Mesenchymal stem cell (in vitro differentiated cells and primary cell): ENCODE measurements around the gene NPY2R.

Experiments
- DNase-seq: peaks from one replicate; pipeline ENCODE4 v3.0.0-alpha.2; 2013
- H2AFZ ChIP-seq: one replicate; pipeline ENCODE4 v1.6.1; 2013; ENCODE audit warnings: low read depth, mild to moderate bottlenecking, control low read depth, inconsistent platforms, low read length, moderate library complexity
- H2AK5ac ChIP-seq: 2 replicates; pipeline ENCODE4 v1.6.1; 2013; ENCODE audit warnings: low read length, moderate library complexity, mild to moderate bottlenecking, inconsistent platforms; ENCODE audit not compliant: severe bottlenecking
- H2BK120ac ChIP-seq: one replicate; pipeline ENCODE4 v1.6.1; 2013; ENCODE audit warnings: low read depth, mild to moderate bottlenecking, inconsistent platforms, low read length, moderate library complexity
- H2BK12ac ChIP-seq, 2 experiments: one replicate each; pipeline ENCODE4 v1.6.1; 2013; ENCODE audit warnings: inconsistent platforms in 2 of 2, low read length in 2 of 2, mild to moderate bottlenecking in 2 of 2, moderate library complexity in 2 of 2, control low read depth in 1 of 2
- H2BK15ac ChIP-seq: one replicate; pipeline ENCODE4 v1.6.1; 2013; ENCODE audit warnings: mild to moderate bottlenecking, low read depth, inconsistent platforms; ENCODE audit not compliant: poor library complexity, severe bottlenecking
- H2BK5ac ChIP-seq: 2 replicates; pipeline ENCODE4 v1.6.1; 2013; ENCODE audit warnings: low read depth, mild to moderate bottlenecking, low read length, control low read depth, inconsistent platforms; ENCODE audit not compliant: poor library complexity, severe bottlenecking
- H3K14ac ChIP-seq, 2 experiments: one replicate each; pipeline ENCODE4 v1.6.1; 2013; ENCODE audit warnings: inconsistent platforms in 2 of 2, low read length in 2 of 2, control low read depth in 1 of 2, mild to moderate bottlenecking in 1 of 2, moderate library complexity in 1 of 2
- H3K18ac ChIP-seq, 2 experiments: one replicate each; pipeline ENCODE4 v1.6.1; 2013; ENCODE audit warnings: inconsistent platforms in 2 of 2, low read length in 2 of 2, control low read depth in 1 of 2, low read depth in 1 of 2, mild to moderate bottlenecking in 1 of 2
- H3K23ac ChIP-seq, 2 experiments: one replicate each; pipeline ENCODE4 v1.6.1; 2013; ENCODE audit warnings: inconsistent platforms in 2 of 2, low read length in 2 of 2, mild to moderate bottlenecking in 2 of 2, moderate library complexity in 2 of 2, control low read depth in 1 of 2
- H3K27ac ChIP-seq: 2 replicates; pipeline ENCODE4 v1.5.1; 2013; ENCODE audit warnings: mild to moderate bottlenecking, moderate library complexity, low read length, control low read depth, inconsistent platforms; ENCODE audit not compliant: poor library complexity, severe bottlenecking
- H3K27me3 ChIP-seq, 2 experiments: 2 replicates each; pipeline versions ENCODE4 v1.6.1 to v1.7.0; 2013; ENCODE audit warnings: low read length in 2 of 2, mild to moderate bottlenecking in 2 of 2, moderate library complexity in 2 of 2, control low read depth in 1 of 2, inconsistent platforms in 1 of 2; ENCODE audit not compliant: control insufficient read depth in 1 of 2, insufficient read depth in 1 of 2
- H3K36me3 ChIP-seq, 2 experiments: 2 replicates each; pipeline versions ENCODE4 v1.6.1 to v1.7.0; 2013; ENCODE audit warnings: low read length in 2 of 2, control low read depth in 1 of 2, inconsistent platforms in 1 of 2, low read depth in 1 of 2, mild to moderate bottlenecking in 1 of 2; ENCODE audit not compliant: insufficient read depth in 2 of 2, control insufficient read depth in 1 of 2
- H3K4ac ChIP-seq, 2 experiments: one replicate each; pipeline ENCODE4 v1.6.1; 2013; ENCODE audit warnings: inconsistent platforms in 2 of 2, low read length in 2 of 2, mild to moderate bottlenecking in 2 of 2, moderate library complexity in 2 of 2, control low read depth in 1 of 2, low read depth in 1 of 2
- H3K4me1 ChIP-seq: 2 replicates; pipeline ENCODE4 v1.6.1; 2013; ENCODE audit warnings: low read depth, low read length, control low read depth; ENCODE audit not compliant: control insufficient read depth, insufficient read depth
- H3K4me2 ChIP-seq: 2 replicates; pipeline ENCODE4 v1.6.1; 2013; ENCODE audit warnings: low read length, mild to moderate bottlenecking, inconsistent platforms; ENCODE audit not compliant: poor library complexity, severe bottlenecking
- H3K4me3 ChIP-seq, 2 experiments: 2 replicates each; pipeline versions ENCODE4 v1.5.1 to v1.7.0; 2013; ENCODE audit warnings: low read length in 2 of 2, mild to moderate bottlenecking in 2 of 2, control low read depth in 1 of 2, low read depth in 1 of 2; ENCODE audit not compliant: insufficient read depth in 1 of 2
- H3K79me1 ChIP-seq: replicated peaks from 2 replicates; pipeline ENCODE4 v1.6.1; 2013; ENCODE audit warnings: mild to moderate bottlenecking, control low read depth, low read length, inconsistent platforms; ENCODE audit not compliant: poor library complexity, severe bottlenecking
- H3K9ac ChIP-seq: 2 replicates; pipeline ENCODE4 v1.7.0; 2013; ENCODE audit warnings: mild to moderate bottlenecking, low read length, moderate library complexity
- H3K9me3 ChIP-seq: 2 replicates; pipeline ENCODE4 v1.7.0; 2013; ENCODE audit warnings: mild to moderate bottlenecking, low read length; ENCODE audit not compliant: control insufficient read depth
- H4K8ac ChIP-seq: one replicate; pipeline ENCODE4 v1.6.1; 2013; ENCODE audit warnings: inconsistent platforms, mild to moderate bottlenecking, low read length, moderate library complexity
- H4K91ac ChIP-seq: one replicate; pipeline ENCODE4 v1.6.1; 2013; ENCODE audit warnings: mild to moderate bottlenecking, low read length, inconsistent platforms
- WGBS: methylation state at CpG from one replicate; pipeline ENCODE4 v1.1.7; 2013; ENCODE audit warnings: mixed read lengths; 5-methylcytosine and 5-hydroxymethylcytosine counted together

NPY2R gene

DNA sequence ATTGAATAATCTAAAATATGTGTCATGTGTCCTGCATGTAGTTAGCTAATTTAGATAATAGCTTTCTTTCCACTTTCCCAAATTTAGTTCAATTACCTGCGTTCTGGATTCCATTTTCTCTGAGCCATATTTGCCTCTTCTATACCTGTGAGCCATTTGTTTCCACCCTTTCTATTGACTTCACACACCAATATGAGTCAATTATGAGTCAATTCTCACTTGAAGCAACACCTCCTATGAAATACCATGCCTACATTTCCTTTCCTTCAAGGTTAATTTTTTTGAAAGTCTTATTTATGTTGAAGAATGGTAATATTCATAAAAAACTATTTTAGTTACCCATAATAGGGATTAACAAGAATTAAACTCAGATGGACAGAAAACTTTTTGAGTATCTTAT, 25.8 kb downstream of the NPY2R start:
- Histone ChIP-seq H4K8ac (no peak overlapping the region), H3K36me3 (no peaks in the 10 kb centered on the region), H3K9me3 (no peaks in the 10 kb centered on the region), H3K4me1 (no peaks in the 10 kb centered on the region), H3K27ac (no peak overlapping the region), H3K27me3 (no peaks in the 10 kb centered on the region), H3K23ac (no peak overlapping the region), H2BK120ac (no peak overlapping the region), H2BK5ac (no peak overlapping the region), H2AK5ac (no peak overlapping the region), H3K9ac (no peak overlapping the region), H3K14ac (no peak overlapping the region), H4K91ac (no peak overlapping the region), H3K4ac (no peak overlapping the region), H2AFZ (no peak overlapping the region), H3K79me1 (no peaks in the 10 kb centered on the region), H2BK15ac (no peak overlapping the region), H2BK12ac (no peak overlapping the region), H3K4me3 (no peak overlapping the region), H3K4me2 (no peak overlapping the region), H3K18ac (no peak overlapping the region)
- WGBS: 74% methylated on average over 1 of the region's 1 CpG
- DNase-seq: no peak

DNA sequence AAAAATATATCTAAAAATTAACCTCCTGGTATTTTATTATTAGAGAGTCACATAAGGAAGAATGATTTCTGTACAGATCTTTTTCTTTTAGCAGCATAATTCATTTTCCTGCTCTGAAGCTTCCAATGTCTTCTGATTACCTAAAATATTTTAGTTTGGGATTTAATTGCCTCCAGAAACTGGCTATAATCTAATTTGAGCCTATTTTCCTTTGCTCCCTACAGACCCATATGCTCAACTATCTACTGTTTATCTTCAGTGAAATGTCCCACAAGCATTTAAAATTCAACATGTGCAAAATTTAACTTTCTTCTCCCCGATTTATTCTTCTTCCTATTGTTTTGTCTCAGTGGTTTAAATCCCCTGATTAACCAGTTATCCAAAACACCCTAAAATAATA, 29.1 kb downstream of the NPY2R start:
- Histone ChIP-seq H2BK5ac (no peak overlapping the region), H2BK15ac (no peak overlapping the region), H3K4me1 (no peaks in the 10 kb centered on the region), H2BK120ac (no peak overlapping the region), H3K18ac (no peak overlapping the region), H4K8ac (no peak overlapping the region), H3K36me3 (no peaks in the 10 kb centered on the region), H3K4me3 (no peak overlapping the region), H3K9ac (no peak overlapping the region), H4K91ac (no peak overlapping the region), H2BK12ac (no peak overlapping the region), H3K4ac (no peak overlapping the region), H3K9me3 (no peaks in the 10 kb centered on the region), H3K14ac (no peak overlapping the region), H3K27ac (no peak overlapping the region), H3K79me1 (no peaks in the 10 kb centered on the region), H2AK5ac (no peak overlapping the region), H3K4me2 (no peak overlapping the region), H3K23ac (no peak overlapping the region), H2AFZ (no peak overlapping the region), H3K27me3 (no peaks in the 10 kb centered on the region)
- WGBS: 38% methylated on average over 1 of the region's 1 CpG
- DNase-seq: no peak

DNA sequence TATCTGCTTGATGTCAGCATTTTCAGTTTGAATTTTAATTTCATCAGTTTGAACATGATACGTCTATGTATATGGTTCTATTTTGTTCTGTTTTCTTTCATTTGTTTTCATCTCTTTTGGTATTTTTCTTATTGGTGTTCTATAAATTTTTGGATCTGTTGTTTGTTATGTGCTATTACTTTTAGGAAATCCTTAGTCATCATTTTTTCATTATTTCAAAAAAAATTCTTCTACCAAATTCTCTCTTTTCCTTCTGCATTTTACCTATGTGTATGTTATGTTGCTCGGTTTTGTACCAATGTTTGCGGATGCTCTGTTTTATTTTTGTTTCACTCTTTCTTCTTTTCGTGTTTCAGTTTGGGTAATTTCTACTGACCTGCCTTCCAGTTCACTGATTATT, 32.8 kb downstream of the NPY2R start:
- H3K9me3 ChIP-seq: no peaks in the 10 kb centered on the region
- H2AFZ ChIP-seq: no peak overlapping the region
- no peaks in the 10 kb centered on the region for H3K4me1 ChIP-seq
- H3K27ac ChIP-seq: no peak overlapping the region
- H3K4me3 ChIP-seq: no peak overlapping the region
- H2BK15ac ChIP-seq: no peak overlapping the region
- H3K27me3 ChIP-seq: no peaks in the 10 kb centered on the region
- no peak overlapping the region for H2AK5ac ChIP-seq
- H3K4me2 ChIP-seq: no peak overlapping the region
- H3K4ac ChIP-seq: no peak overlapping the region
- no peaks in the 10 kb centered on the region for H3K36me3 ChIP-seq
- H3K79me1 ChIP-seq: no peaks in the 10 kb centered on the region
- H4K91ac ChIP-seq: no peak overlapping the region
- no peak overlapping the region for H2BK120ac ChIP-seq
- no peak overlapping the region for H2BK5ac ChIP-seq
- H2BK12ac ChIP-seq: no peak overlapping the region
- no peak overlapping the region for H3K23ac ChIP-seq
- no peak overlapping the region for H4K8ac ChIP-seq
- WGBS: no CpG with 5 or more reads among the region's 4 CpGs
- no peak overlapping the region for H3K9ac ChIP-seq
- no peak overlapping the region for H3K18ac ChIP-seq
- no peak overlapping the region for H3K14ac ChIP-seq
- DNase-seq: no peak

DNA sequence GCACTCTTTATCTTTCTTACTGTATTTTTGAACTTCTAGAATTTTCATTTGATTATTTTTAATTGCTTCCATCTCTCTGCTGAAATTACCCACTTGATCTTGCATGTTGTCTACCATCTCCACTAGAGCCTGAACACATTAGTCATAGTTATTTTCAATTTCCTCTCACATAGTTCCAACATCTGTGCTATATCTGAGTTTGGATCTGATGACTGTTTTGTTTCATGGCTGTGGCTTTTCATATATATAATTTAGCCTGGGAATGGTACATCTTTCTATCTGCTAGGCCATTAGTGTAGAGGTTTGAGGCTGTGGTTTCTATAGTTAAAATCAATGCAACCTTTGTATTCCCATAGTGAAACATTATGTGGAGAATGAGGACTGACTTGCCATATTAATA, 33.2 kb downstream of the NPY2R start:
- H2AFZ ChIP-seq: no peak overlapping the region
- H3K4me3 ChIP-seq: no peak overlapping the region
- no peaks in the 10 kb centered on the region for H3K27me3 ChIP-seq
- no peak overlapping the region for H2BK15ac ChIP-seq
- H3K9ac ChIP-seq: no peak overlapping the region
- H3K36me3 ChIP-seq: no peaks in the 10 kb centered on the region
- no peak overlapping the region for H2BK120ac ChIP-seq
- H3K79me1 ChIP-seq: no peaks in the 10 kb centered on the region
- H3K14ac ChIP-seq: no peak overlapping the region
- no peak overlapping the region for H4K8ac ChIP-seq
- no peak overlapping the region for H3K4me2 ChIP-seq
- H2AK5ac ChIP-seq: no peak overlapping the region
- no peaks in the 10 kb centered on the region for H3K4me1 ChIP-seq
- no peak overlapping the region for H3K4ac ChIP-seq
- no peak overlapping the region for H2BK12ac ChIP-seq
- H3K9me3 ChIP-seq: no peaks in the 10 kb centered on the region
- no peak overlapping the region for H2BK5ac ChIP-seq
- no peak overlapping the region for H3K27ac ChIP-seq
- H3K23ac ChIP-seq: no peak overlapping the region
- no peak for DNase-seq
- H4K91ac ChIP-seq: no peak overlapping the region
- H3K18ac ChIP-seq: no peak overlapping the region
